ENCODE measurements around the gene CACNA1S.

Gene CACNA1S

GRCh38 chr1:201116091-201116490 is 3.9 kb upstream of the CACNA1S start:
- no peak for DNase-seq (ENCODE audit: low read depth in 2 of 2)

DNA sequence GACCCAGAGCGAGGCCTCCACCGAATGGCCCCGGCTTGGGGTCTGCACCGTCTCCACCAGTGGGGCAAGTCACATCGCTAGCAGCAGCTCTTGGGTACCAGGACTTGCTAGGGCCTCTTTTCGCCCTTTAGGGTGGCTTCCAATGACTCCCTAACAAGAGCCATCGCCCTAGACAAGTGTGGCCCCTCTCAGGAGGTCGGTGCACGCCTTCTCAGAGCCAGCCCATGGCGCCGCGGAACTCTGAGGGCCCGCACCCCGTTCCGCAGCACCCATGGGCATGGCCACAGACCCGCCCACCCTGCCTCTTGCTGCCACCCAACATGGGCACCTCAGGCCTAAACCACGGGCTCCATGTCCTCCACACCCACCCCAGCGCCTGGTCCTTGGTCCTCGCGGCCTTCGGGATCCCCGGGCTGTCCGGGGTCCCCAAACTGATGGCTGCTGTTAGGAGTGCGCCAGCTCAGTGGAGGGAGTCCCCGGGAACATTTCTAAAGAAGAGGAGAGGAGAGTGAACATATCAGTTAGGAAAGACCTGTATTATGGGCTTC is 3.2 kb upstream of the CACNA1S start:
- no peak for DNase-seq (ENCODE audit: low read depth in 2 of 2)

GRCh38 chr1:201114245-201115131 is 2.3 kb upstream of the CACNA1S start:
- peak; percentile 81 to 82 for DNase-seq (ENCODE audit: low read depth in 2 of 2)

DNA sequence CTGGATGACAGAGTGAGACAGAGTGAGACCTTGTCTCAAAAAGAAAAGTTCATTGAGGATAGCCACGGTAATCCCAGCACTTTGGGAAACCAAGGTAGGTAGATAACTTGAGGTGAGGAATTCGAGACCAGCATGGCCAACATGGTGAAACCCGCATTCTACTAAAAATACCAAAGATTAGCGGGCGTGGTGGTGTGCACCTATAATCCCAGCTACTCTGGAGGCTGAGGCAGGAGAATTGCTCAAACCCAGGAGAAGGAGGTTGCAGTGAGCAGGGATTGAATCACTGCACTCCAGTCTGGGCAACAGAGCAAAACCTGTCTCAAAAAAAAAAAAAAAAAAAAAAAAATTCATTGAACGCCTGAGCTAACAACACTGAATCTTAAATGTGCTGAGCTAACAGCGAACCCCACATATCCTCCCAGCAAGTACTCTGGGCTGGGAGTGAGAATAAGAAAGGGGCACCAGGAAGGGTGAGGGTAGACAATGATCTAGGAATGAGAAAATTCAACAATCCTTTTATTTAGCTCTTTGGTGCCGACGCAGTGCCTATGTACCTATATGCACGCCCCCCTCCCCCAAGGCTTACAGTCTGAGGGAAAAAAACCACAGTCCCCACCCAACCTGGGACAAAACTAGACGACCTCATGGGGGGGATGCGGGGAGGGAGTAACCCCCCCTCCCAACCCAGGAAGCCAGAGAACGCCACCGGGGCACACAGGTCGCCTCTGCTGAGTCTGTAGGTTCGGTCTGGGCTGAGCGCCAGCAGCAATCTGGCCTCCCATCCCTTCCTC is 1.4 kb upstream of the CACNA1S start:
- no peak for DNase-seq (ENCODE audit: low read depth in 2 of 2)

GRCh38 chr1:201112926-201113325 is 700 bp upstream of the CACNA1S start:
- DNase-seq (ENCODE audit: low read depth in 2 of 2) = no peak

- no peak for DNase-seq (ENCODE audit: low read depth in 2 of 2)
Observed at GRCh38 chr1:201111672-201112071, 554 bp downstream of the CACNA1S start.

- no peak for DNase-seq (ENCODE audit: low read depth in 2 of 2)
Observed at GRCh38 chr1:201111156-201111555, 1.1 kb downstream of the CACNA1S start.

DNA sequence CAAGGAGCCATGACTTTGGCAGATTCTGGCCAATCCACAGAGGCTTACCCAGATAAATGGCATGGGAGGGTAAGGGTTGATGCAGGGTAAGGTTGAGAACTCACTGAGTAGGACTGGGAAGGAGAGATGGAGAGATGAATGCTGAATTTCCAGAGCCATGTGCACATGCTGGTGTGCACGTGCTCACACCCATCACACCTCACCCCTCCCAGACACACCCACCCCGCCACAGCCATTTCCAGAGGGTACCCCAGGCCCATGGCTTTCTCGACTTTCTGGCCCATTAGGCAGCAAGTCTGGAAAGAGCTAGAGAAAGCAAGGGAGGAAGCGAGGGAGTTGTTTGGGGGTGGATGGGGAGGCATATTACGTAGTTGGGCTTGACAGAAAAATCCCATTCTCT is 1.6 kb downstream of the CACNA1S start:
- DNase-seq (ENCODE audit: low read depth in 2 of 2) = no peak

GRCh38 chr1:201110138-201110537 is 2.1 kb downstream of the CACNA1S start:
- no peak for DNase-seq (ENCODE audit: low read depth in 2 of 2)

DNA sequence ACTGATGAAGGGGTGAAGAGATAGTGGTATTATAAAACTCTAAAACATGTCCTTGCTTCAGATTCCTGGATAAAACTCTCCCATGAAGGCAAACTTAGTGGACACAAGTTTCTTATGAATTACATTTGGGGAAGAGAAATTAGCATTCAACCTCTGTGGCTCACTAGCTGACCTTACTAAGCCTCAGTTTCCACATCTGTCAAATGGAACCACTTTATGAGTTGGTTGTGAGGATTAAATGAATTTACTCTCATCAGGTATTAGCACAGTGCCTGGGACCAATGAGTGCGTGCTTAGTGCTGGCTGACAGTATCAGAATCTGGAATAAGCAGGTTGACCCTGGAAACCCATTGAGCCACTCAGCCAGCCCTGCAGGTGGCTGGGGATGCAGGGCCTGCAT is 2.6 kb downstream of the CACNA1S start:
- no peak for DNase-seq (ENCODE audit: low read depth in 2 of 2)

- no peak for DNase-seq (ENCODE audit: low read depth in 2 of 2)
Observed at GRCh38 chr1:201108614-201109013, 3.6 kb downstream of the CACNA1S start.

GRCh38 chr1:201105688-201106087 is 6.5 kb downstream of the CACNA1S start:
- DNase-seq (ENCODE audit: low read depth in 2 of 2) = no peak

DNA sequence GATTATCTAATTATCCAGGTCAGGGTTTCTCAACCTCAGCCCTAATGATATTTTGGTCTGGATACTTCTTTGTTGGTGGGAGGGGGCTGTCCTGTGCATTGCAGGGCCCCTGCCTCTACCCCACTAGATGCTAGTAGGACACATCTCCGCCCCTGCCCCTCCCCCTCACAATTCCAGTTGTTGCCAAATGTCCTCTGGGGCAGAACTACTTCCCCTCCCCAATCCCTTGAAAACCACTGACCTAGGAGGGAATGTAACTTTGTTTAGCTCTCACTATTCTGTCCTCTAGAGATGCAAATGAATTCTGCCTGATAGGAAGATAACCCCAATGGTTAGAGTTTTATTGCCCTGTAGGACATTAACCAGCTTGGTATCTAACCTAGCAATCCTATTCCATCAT is 8.1 kb downstream of the CACNA1S start:
- no peak for DNase-seq (ENCODE audit: low read depth in 2 of 2)

GRCh38 chr1:201103666-201104065 is 8.6 kb downstream of the CACNA1S start:
- DNase-seq (ENCODE audit: low read depth in 2 of 2) = no peak

DNA sequence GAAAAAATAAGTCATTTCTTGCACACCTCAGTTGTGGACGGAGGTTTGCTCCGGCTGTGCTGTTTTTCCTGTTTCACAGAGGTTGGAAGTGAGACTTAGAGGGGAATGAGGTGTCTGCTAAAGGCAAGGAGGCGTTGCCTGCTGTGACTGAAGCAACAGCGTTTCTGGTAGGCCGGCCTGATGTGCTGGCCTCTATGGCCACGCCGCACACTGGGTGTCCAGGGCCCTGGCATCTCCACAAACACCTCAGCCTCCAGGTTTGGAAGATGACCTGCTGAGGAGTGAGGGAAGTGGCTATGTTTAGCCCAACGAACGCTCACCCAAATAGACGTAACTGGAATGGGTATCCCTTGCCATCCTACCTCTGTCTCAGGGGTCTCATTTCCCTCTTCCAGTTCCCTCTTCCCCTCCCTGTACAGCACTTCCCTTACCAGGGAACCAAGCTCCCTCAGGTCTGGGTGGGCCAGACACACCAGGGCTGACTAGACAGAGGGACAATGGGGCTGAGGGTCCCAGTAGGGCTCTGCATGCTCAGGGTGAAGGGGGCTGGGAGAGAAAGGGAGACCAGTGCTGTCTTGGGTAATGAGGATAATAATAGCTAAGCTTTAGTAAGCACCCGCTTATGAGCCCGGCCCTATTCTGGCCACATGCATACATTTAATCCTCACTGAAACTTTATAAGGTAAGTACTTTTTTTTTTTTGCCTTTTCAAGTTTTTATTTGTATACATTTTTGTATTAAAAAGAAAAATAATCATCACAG is 11.9 kb downstream of the CACNA1S start:
- no peak for DNase-seq (ENCODE audit: low read depth in 2 of 2)

DNA sequence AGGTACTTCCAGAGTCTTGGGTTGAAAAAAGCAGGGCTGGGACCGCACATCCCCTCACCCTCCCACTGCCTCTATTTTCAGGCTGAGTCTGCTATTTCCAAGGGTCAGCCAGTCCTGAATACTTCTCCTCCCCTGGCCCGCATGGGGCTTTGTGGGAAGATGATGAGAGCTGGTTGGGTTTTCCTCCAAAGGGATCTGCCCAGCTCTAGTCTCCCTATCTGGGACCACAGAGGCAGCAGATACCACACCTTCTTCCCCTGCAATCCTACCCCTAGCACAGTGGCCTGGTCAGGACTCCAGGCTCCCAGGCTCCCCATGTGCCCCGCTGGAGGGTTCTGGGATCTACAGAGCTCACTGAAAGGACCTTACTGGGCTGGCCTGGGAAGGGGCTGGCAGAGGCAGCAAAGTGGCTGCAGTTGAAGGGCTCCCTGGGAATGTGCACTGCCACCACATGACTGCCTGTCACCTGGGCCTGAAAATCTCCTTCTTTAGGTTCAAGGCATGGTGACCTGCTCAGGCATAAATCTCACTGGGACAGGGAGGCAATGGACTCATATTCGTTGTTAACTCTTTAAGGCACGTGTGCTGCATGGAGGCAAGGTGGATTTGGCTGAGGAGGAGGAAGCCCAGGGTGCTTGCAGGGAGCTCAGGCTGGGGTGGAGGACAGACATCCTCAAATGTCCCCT is 13.1 kb downstream of the CACNA1S start:
- no peak for DNase-seq (ENCODE audit: low read depth in 2 of 2)

- DNase-seq (ENCODE audit: low read depth in 2 of 2) = no peak
Observed at GRCh38 chr1:201096977-201097856, 15.0 kb downstream of the CACNA1S start.

DNA sequence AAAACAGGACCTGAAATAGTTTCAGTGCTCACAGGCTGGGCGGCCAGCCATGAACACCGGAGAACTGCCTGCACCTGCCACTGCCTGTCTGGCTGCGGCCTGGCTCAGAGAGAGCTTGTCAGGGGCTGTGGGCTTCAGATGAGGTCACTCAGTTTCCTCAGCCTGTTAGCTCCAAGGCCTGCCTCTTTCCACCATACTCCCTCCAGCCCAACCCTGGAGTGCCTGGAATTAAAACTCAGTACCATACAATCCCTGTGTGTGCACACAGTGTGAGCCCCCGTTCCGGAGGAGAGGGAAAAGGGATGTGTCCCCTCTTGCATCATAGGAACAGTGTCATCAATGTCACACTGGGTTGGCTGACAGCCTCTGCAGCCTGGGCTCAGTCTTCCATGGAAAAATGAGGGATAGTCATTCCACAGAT is 16.2 kb downstream of the CACNA1S start:
- no peak for DNase-seq (ENCODE audit: low read depth in 2 of 2)

DNA sequence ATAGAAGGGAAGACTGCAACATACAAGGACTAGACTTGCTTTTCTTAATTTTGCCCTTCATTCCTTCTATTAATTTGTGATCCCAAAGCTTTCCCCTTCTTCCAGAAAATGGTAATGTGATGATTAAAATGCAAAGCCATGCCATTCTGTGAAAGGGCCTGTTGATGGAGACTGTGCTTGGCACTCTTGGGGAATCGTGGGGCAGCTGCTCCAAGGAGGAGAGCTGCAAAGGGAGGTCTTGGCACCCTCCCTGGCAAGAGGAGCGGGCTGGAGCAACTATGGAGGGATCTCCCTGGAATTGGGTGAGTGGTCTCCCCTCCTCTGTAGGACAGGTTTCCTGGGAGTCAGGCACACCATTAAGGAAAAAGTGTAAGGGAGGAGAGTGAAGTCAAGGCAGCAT is 16.6 kb downstream of the CACNA1S start:
- DNase-seq (ENCODE audit: low read depth in 2 of 2) = no peak

DNA sequence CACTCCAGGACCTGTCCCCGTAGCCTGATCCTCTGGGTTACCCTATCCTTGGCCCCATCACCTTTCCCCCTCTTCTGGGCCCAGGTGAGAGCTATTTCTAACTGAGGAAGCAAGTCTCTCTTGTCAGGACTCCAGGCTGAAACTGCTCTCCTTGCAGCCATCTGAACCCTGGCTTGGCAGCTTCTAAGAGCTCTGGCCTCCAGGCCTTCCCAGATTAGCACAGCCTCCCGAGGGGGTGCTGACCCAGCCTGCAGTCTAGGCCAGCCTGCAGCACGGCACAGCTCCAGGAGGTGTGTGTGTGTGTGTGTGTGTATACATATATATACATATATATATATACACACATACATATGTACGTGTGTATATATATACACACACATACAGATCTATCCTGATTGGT is 17.4 kb downstream of the CACNA1S start:
- no peak for DNase-seq (ENCODE audit: low read depth in 2 of 2)
